ENCODE measurements around the gene RTBDN. TPM values are rescaled to one million over a fixed set of nuclear protein-coding genes. Genes with fewer than 3 reads are reported as not detected.
A peak's percentile ranks its signal among the peaks of the same experiment; 100 is the strongest.

Gene RTBDN
- total and polyA plus RNA-seq, 10 of the 15 experiments (the other 5 are each of a cell fraction or from before 2014, with no cell fraction given) = 0.45 TPM; not detected in 9

DNA sequence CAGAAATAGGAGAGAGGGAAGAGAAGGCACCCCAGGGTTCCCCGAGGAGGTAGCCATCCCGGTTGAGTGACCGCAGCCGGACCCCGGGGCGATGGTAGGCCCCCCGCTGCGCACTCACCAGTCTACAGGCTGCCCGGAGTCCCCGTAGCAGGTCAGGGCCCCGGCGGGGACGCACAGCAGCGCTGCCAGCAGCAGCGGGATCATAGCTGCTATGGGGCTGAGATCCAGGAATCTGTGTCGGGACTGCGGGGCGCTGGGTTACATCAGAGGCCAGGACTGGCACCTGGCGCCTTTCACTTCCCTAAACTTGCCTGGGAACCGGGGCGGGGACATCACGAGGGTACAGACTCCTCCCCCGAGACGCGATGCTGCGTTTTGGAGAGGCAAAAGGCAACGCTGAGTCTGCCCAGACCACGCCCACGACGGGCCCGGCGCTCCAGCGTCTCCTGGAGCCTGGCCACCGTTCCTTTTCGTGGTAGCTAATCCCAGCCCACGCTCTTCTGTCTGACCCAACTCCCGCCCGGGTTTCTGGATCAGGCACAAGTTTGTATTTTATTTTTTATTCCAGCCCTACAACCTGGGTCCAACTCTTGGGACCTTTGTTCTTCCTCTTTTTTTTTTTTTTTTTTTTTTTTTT, 46.9 kb upstream of the RTBDN start, which contains the start of gene DNASE2:
TSS of gene DNASE2 (minus strand) at position 278 of the 637 bp plus-strand sequence. CDS start at position 204, 74 bp downstream.
- DNase-seq (ENCODE audit: low read depth, low spot score) = peak; percentile 85
- ChIA-PET CTCF (interaction anchor here (1.1 to 13.2 kb wide), 13 partner anchors 9 to 121 kb away, joined by 3 to 182 read pairs (median 4); partner anchors contain the start of genes FARSA and GCDH), SMC1A (ENCODE audit: uncharacterized antibody, unreplicated experiment) (interaction anchor here (0.8 to 4.1 kb wide), 4 partner anchors 10 to 96 kb away, joined by 3 to 23 read pairs (median 4); partner anchors contain the start of gene GCDH), POLR2A (interaction anchor here (0.5 to 3.3 kb wide), 9 partner anchors 10 to 147 kb away, joined by 3 to 35 read pairs (median 4); partner anchors contain the start of genes CALR, FARSA, GCDH and PRDX2), RAD21 (ENCODE audit: unreplicated experiment) (interaction anchor here (0.7 to 2.4 kb wide), 4 partner anchors 9 to 223 kb away, joined by 3 to 21 read pairs (median 12); partner anchors contain the start of gene GCDH)
- Histone ChIP-seq H3K4me2 (ENCODE audit: control insufficient read depth, insufficient read depth) (peak within 1 kb of the TSS; percentile 91), H3K4me1 (ENCODE audit: control insufficient read depth, insufficient read depth, low read length) (peaks cover 16% of the 10 kb centered on the region), H3K36me3 (ENCODE audit: control insufficient read depth in 2 of 2, insufficient read depth in 2 of 2, low read length in 1 of 2) (peaks cover 0 to 4% of the 10 kb centered on the region in 2 experiments; a peak in 2 of 4 replicates), H3K9me3 (replicated peaks; ENCODE audit: control insufficient read depth, insufficient read depth, low read length) (peaks cover 7% of the 10 kb centered on the region), H3K9ac (ENCODE audit: control insufficient read depth, insufficient read depth, low read length) (peak within 1 kb of the TSS; percentile 75), H3K27me3 (replicated peaks in 1 of 2; ENCODE audit: control insufficient read depth in 2 of 2, insufficient read depth in 2 of 2, low read length in 1 of 2) (no peaks in the 10 kb centered on the region; a peak in 1 of 4 replicates), H3K4me3 (peak within 1 kb of the TSS; percentile 90), H4K20me1 (ENCODE audit: control insufficient read depth, insufficient read depth) (no peaks in the 10 kb centered on the region), H2AFZ (ENCODE audit: control insufficient read depth, low read depth, low read length) (peak within 1 kb of the TSS; percentile 92), H3K79me2 (ENCODE audit: control insufficient read depth, insufficient read depth, low read length) (peaks cover 4% of the 10 kb centered on the region; the same call in 1 of the 2 replicates), H3K27ac (ENCODE audit: control insufficient read depth, insufficient read depth) (peak within 1 kb of the TSS; percentile 82)
- in situ Hi-C loops (cut with MboI) (loop anchor here (10.0 kb wide), 1 partner anchor 214 kb away; no protein-coding TSS in a partner anchor), intact Hi-C loops (cut with micrococcal nuclease; ENCODE audit: unreplicated experiment) (no loop called here)
- BruUV-seq (replicated peaks) = no TSS peak
- ATAC-seq = peak; percentile 88
- peak; percentile 99 for FAIRE-seq
- WGBS (ENCODE audit: insufficient coverage, insufficient replicate concordance, low lambda C conversion rate, missing lambda C conversion rate) = 2% methylated on average over 38 of the region's 38 CpGs
- TF ChIP-seq POLR2AphosphoS5 (IDR thresholded peaks at IDR 0.05; ENCODE audit: low read length) = peak; percentile 83
- no peak for TF ChIP-seq ZZZ3 (IDR thresholded peaks at IDR 0.05; ENCODE audit: control insufficient read depth, insufficient read length, low read depth)
- peak; percentile 98 for TF ChIP-seq IKZF1 (conservative IDR thresholded peaks at IDR 0.05)
- TF ChIP-seq ZNF274 (IDR thresholded peaks at IDR 0.05; ENCODE audit: insufficient read depth, insufficient read length) = no peak
- TF ChIP-seq ATF7 (IDR thresholded peaks at IDR 0.05; ENCODE audit: low read depth) = peak; percentile 64
- TF ChIP-seq ETV6 (conservative IDR thresholded peaks at IDR 0.05 in 1 of 2, IDR thresholded peaks at IDR 0.05 in 1 of 2; ENCODE audit: borderline replicate concordance in 1 of 2, low read depth in 1 of 2) = no peak
- TF ChIP-seq CHD4 (IDR thresholded peaks at IDR 0.05) = no peak
- no peak for TF ChIP-seq FOXK2 (IDR thresholded peaks at IDR 0.05)
- no peak for TF ChIP-seq SUPT20H (IDR thresholded peaks at IDR 0.05; ENCODE audit: borderline replicate concordance, control insufficient read depth, low read depth, low read length)
- peak; percentile 59; the same call in 1 of the 2 replicates for TF ChIP-seq HDGF (IDR thresholded peaks at IDR 0.05)
- peak; percentile 92 for TF ChIP-seq EED (IDR thresholded peaks at IDR 0.05; ENCODE audit: low read depth)
- TF ChIP-seq RELB (IDR thresholded peaks at IDR 0.05; ENCODE audit: low read depth) = peak; percentile 81
- TF ChIP-seq BCL11A (IDR thresholded peaks at IDR 0.05; ENCODE audit: low read depth, low read length) = no peak
- TF ChIP-seq NR2C1 (IDR thresholded peaks at IDR 0.05) = no peak
- no peak for TF ChIP-seq ZBTB33 (IDR thresholded peaks at IDR 0.05)
- no peak for TF ChIP-seq SRF (IDR thresholded peaks at IDR 0.05; ENCODE audit: low read depth in 2 of 2, low read length in 2 of 2)
- TF ChIP-seq FOS (IDR thresholded peaks at IDR 0.05; ENCODE audit: borderline replicate concordance, extremely low read depth, insufficient read length) = no peak
- TF ChIP-seq RAD21 (IDR thresholded peaks at IDR 0.05; ENCODE audit: insufficient read depth, low read depth, low read length) = no peak
